ENCODE data around the gene TCN1.

DNA sequence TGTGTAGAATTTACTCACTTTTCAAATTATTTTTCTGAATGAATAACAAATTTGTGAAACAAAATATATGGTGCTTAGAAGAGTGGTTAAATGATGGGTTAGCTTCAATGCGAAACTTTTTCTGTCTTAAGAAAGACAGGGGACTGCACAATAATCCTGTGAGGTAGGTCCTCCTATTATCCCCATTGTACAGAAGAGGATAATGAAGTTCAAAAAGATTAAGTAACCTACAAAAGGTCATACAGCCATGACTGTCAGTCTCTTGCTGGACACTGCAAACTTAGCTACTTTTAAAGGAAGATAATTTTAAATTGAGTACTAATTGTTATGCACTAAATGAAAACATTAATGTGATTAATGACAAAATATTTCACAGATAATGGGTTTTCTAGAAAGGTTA, 17.3 kb upstream of the TCN1 start:
- TF ChIP-seq, protein P1, sequence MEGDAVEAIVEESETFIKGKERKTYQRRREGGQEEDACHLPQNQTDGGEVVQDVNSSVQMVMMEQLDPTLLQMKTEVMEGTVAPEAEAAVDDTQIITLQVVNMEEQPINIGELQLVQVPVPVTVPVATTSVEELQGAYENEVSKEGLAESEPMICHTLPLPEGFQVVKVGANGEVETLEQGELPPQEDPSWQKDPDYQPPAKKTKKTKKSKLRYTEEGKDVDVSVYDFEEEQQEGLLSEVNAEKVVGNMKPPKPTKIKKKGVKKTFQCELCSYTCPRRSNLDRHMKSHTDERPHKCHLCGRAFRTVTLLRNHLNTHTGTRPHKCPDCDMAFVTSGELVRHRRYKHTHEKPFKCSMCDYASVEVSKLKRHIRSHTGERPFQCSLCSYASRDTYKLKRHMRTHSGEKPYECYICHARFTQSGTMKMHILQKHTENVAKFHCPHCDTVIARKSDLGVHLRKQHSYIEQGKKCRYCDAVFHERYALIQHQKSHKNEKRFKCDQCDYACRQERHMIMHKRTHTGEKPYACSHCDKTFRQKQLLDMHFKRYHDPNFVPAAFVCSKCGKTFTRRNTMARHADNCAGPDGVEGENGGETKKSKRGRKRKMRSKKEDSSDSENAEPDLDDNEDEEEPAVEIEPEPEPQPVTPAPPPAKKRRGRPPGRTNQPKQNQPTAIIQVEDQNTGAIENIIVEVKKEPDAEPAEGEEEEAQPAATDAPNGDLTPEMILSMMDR (IDR thresholded peaks at IDR 0.05), result no peak
- TF ChIP-seq EP300 (IDR thresholded peaks at IDR 0.05), result no peak
- no peak for TF ChIP-seq POLR2AphosphoS5 (IDR thresholded peaks at IDR 0.05)

Data from suprapubic skin (tissue), 4 donors.